NB4 (cell line): Measurements from ENCODE around the gene MLLT6.

Source experiments
- POLR2A ChIP-seq: IDR thresholded peaks from 2 replicates; pipeline ENCODE4 v1.6.1; 2011; ENCODE audit warnings: mild to moderate bottlenecking; ENCODE audit not compliant: insufficient read length; ENCODE audit errors: extremely low read depth
- TF ChIP-seq, protein P1 (sequence below): IDR thresholded peaks from one replicate; pipeline ENCODE4 v1.5.1; 2012; ENCODE audit warnings: low read depth, low read length

DNA sequence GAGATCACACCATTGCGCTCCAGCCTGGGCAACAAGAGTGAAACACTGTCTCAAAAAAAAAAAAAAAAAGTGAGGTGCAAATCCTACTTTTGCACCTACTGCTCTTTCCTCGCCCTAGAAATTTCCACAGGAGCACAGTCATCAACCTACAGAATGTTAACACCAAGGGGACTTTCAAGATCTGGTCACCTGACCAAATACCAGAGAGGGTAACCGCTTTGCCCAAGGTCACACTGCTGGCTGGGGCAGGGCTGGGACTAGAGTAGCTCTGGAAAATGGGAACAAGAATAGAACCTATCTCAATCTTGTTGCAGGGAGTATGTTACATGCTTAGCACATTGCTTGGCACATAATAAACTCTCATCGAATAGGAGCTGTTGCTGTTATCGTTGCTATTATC lies 6.3 kb upstream of the MLLT6 start:
- TF ChIP-seq, protein P1, sequence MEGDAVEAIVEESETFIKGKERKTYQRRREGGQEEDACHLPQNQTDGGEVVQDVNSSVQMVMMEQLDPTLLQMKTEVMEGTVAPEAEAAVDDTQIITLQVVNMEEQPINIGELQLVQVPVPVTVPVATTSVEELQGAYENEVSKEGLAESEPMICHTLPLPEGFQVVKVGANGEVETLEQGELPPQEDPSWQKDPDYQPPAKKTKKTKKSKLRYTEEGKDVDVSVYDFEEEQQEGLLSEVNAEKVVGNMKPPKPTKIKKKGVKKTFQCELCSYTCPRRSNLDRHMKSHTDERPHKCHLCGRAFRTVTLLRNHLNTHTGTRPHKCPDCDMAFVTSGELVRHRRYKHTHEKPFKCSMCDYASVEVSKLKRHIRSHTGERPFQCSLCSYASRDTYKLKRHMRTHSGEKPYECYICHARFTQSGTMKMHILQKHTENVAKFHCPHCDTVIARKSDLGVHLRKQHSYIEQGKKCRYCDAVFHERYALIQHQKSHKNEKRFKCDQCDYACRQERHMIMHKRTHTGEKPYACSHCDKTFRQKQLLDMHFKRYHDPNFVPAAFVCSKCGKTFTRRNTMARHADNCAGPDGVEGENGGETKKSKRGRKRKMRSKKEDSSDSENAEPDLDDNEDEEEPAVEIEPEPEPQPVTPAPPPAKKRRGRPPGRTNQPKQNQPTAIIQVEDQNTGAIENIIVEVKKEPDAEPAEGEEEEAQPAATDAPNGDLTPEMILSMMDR, result no peak
- TF ChIP-seq POLR2A, result no peak
